Panc1 (cell line): Measurements from ENCODE around the gene VPS11. TPM values are rescaled to one million over a fixed set of nuclear protein-coding genes. Genes with fewer than 3 reads are reported as not detected.

Experiments used
- ATAC-seq: fragments of 200-7000 bp; cut with Tn5 transposase; 2 replicates; pipeline ENCODE4 v1.9.1; 2020; ENCODE audit warnings: mild to moderate bottlenecking, moderate library complexity
- BruUV-seq: library from RNA; stranded (reverse); fragments of 400-500 nt; replicated peaks from 2 replicates; lab custom pipeline; 2021; lab: Mats Ljungman, UMichigan
- CTCF ChIA-PET: fragments of 300-600 bp; sonication (Branson Sonifier 250); formaldehyde crosslinking; loops from one replicate; lab custom pipeline; 2022; ENCODE audit warnings: antibody characterized with exemption; lab: Charles Lee
- POLR2A ChIA-PET: fragments of 300-600 bp; sonication (Branson Sonifier 250); formaldehyde crosslinking; loops from one replicate; lab custom pipeline; 2022; ENCODE audit warnings: antibody characterized with exemption; lab: Charles Lee
- DNase-seq: peaks from one replicate; pipeline ENCODE4 v3.0.0-alpha.2; 2010; ENCODE audit warnings: low read depth, low spot score
- H3K27ac ChIP-seq: 2 replicates; pipeline ENCODE4 v1.5.1; 2011; ENCODE audit warnings: mild to moderate bottlenecking, low read length, inconsistent platforms
- H3K27me3 ChIP-seq: fragments of 200-500 bp; sonication (Bioruptor generic); 2 replicates; pipeline ENCODE4 v1.6.0; 2014; ENCODE audit warnings: low read length, inconsistent platforms; ENCODE audit not compliant: control insufficient read depth, insufficient read depth
- H3K36me3 ChIP-seq: fragments of 200-500 bp; sonication (Bioruptor generic); 2 replicates; pipeline ENCODE4 v1.5.1; 2014; ENCODE audit warnings: inconsistent platforms, mild to moderate bottlenecking, low read length, moderate library complexity; ENCODE audit not compliant: control insufficient read depth, insufficient read depth
- H3K4me1 ChIP-seq: 2 replicates; pipeline ENCODE4 v1.5.1; 2011; ENCODE audit warnings: inconsistent platforms, mild to moderate bottlenecking, low read length, moderate library complexity; ENCODE audit not compliant: control insufficient read depth, insufficient read depth
- H3K4me3 ChIP-seq, 2 experiments: 2 replicates each; pipeline ENCODE4 v1.5.1; 2011 to 2012; ENCODE audit warnings: low read depth in 2 of 2, low read length in 2 of 2, mild to moderate bottlenecking in 2 of 2, inconsistent platforms in 1 of 2, moderate library complexity in 1 of 2
- H3K9me3 ChIP-seq: fragments of 200-500 bp; sonication (Bioruptor generic); 2 replicates; pipeline ENCODE4 v1.5.1; 2014; ENCODE audit warnings: low read depth, mild to moderate bottlenecking, inconsistent platforms, low read length, moderate library complexity; ENCODE audit not compliant: control insufficient read depth, insufficient read depth
- POLR2AphosphoS5 ChIP-seq: IDR thresholded peaks from 2 replicates; pipeline ENCODE4 v1.6.1; 2012; ENCODE audit warnings: mild to moderate bottlenecking, low read depth, low read length, moderate library complexity
- REST ChIP-seq, 2 experiments: IDR thresholded peaks; 2 replicates each; pipeline ENCODE4 v1.6.1; 2011 to 2012; ENCODE audit warnings: low read depth in 2 of 2, control low read depth in 1 of 2, low read length in 1 of 2, mild to moderate bottlenecking in 1 of 2, moderate library complexity in 1 of 2; ENCODE audit not compliant: insufficient read depth in 1 of 2
- SIN3A ChIP-seq: IDR thresholded peaks from 2 replicates; pipeline ENCODE4 v1.6.1; 2012; ENCODE audit warnings: low read depth, mild to moderate bottlenecking, low read length, moderate library complexity, borderline replicate concordance; ENCODE audit not compliant: insufficient read depth
- TCF7L2 ChIP-seq: IDR thresholded peaks from 2 replicates; pipeline ENCODE4 v1.6.1; 2011; ENCODE audit warnings: mild to moderate bottlenecking, low read depth, low read length, inconsistent platforms
- in situ Hi-C: cut with HindIII; loops from 2 replicates; pipeline ENCODE4 v1.10.0; 2016; ENCODE audit warnings: low sequenced_read_pairs, low pct_unique_long_range_greater_than_20kb
- intact Hi-C: fragments of 100-400 bp; cut with micrococcal nuclease; formaldehyde crosslinking; loops from one replicate; pipeline ENCODE4 v1.10.0; 2022; ENCODE audit not compliant: unreplicated experiment
- total RNA-seq: library from RNA; stranded (reverse); gene quantifications from one replicate; pipeline ENCODE4 v1.2.1, GENCODE V29; 2021; ENCODE audit not compliant: unreplicated experiment
- TF ChIP-seq, protein P1 (sequence below): fragments of 450-650 bp; IDR thresholded peaks from 2 replicates; pipeline ENCODE4 v1.5.1; 2017; ENCODE audit warnings: mild to moderate bottlenecking

Gene VPS11
- total RNA-seq, 1 experiment from 2014 or later = 28.2 TPM

- H3K36me3 ChIP-seq = no peaks in the 10 kb centered on the region
- no peaks in the 10 kb centered on the region for H3K9me3 ChIP-seq
- H3K4me1 ChIP-seq = peaks cover 19% of the 10 kb centered on the region
- no peak overlapping the region for H3K27ac ChIP-seq
- TF ChIP-seq TCF7L2 = no peak
- no peak for TF ChIP-seq REST (IDR thresholded peaks at IDR 0.05; ENCODE audit: insufficient read depth in 1 of 2, low read depth in 2 of 2, low read length in 1 of 2)
- no peak for TF ChIP-seq POLR2AphosphoS5
- TF ChIP-seq, protein P1, sequence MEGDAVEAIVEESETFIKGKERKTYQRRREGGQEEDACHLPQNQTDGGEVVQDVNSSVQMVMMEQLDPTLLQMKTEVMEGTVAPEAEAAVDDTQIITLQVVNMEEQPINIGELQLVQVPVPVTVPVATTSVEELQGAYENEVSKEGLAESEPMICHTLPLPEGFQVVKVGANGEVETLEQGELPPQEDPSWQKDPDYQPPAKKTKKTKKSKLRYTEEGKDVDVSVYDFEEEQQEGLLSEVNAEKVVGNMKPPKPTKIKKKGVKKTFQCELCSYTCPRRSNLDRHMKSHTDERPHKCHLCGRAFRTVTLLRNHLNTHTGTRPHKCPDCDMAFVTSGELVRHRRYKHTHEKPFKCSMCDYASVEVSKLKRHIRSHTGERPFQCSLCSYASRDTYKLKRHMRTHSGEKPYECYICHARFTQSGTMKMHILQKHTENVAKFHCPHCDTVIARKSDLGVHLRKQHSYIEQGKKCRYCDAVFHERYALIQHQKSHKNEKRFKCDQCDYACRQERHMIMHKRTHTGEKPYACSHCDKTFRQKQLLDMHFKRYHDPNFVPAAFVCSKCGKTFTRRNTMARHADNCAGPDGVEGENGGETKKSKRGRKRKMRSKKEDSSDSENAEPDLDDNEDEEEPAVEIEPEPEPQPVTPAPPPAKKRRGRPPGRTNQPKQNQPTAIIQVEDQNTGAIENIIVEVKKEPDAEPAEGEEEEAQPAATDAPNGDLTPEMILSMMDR = no peak
- no peak for TF ChIP-seq SIN3A
- intact Hi-C loops (no loop called here), in situ Hi-C loops (no loop called here)
- CTCF ChIA-PET = interaction anchor here (1.0 kb wide), 1 partner anchor 39 kb away, joined by 3 read pairs; the partner anchor contains the start of gene ABCG4
- no peak overlapping the region for H3K4me3 ChIP-seq
- DNase-seq (no peak), ATAC-seq (no peak)
- H3K27me3 ChIP-seq = no peaks in the 10 kb centered on the region
- BruUV-seq = no TSS peak
- POLR2A ChIA-PET = interaction anchor here (0.6 to 0.8 kb wide), 2 partner anchors 27 to 199 kb away, joined by 3 to 5 read pairs; no protein-coding TSS in a partner anchor
These were observed 42.8 kb downstream of the VPS11 start for GRCh38 chr11:119110439-119110838.

- Histone ChIP-seq H3K27ac (no peak overlapping the region), H3K27me3 (no peaks in the 10 kb centered on the region), H3K4me1 (peaks cover 15% of the 10 kb centered on the region), H3K36me3 (no peaks in the 10 kb centered on the region), H3K4me3 (no peak overlapping the region), H3K9me3 (no peaks in the 10 kb centered on the region)
- CTCF ChIA-PET = no interaction called here
- DNase-seq (no peak), ATAC-seq (no peak)
- POLR2A ChIA-PET = interaction anchor here (0.8 kb wide), 1 partner anchor 200 kb away, joined by 5 read pairs; no protein-coding TSS in a partner anchor
- intact Hi-C loops = no loop called here
- no TSS peak for BruUV-seq
- TF ChIP-seq TCF7L2 (no peak), SIN3A (no peak), POLR2AphosphoS5 (no peak), REST (IDR thresholded peaks at IDR 0.05; ENCODE audit: insufficient read depth in 1 of 2, low read depth in 2 of 2, low read length in 1 of 2) (no peak)
- TF ChIP-seq, protein P1 = no peak
- in situ Hi-C loops = no loop called here
These were observed 43.8 kb downstream of the VPS11 start for GRCh38 chr11:119111361-119111925.
